HCT116 (cell line): ENCODE results near the gene CASTOR2. TPM values are rescaled to one million over a fixed set of nuclear protein-coding genes. Genes with fewer than 3 reads are reported as not detected.
"Not testable (repeated sequence)": the region's sequence is repeated elsewhere in the genome, so short reads cannot be mapped to it uniquely, and the experiment has no call there.

ENCODE experiments used
- ATAC-seq: fragments of 200-7000 bp; cut with Tn5 transposase; 2 replicates; pipeline ENCODE4 v1.9.1; 2020; ENCODE audit warnings: mild to moderate bottlenecking, moderate library complexity
- BruUV-seq: library from RNA; stranded (reverse); fragments of 400-500 nt; replicated peaks from 2 replicates; lab custom pipeline; 2021; lab: Mats Ljungman, UMichigan
- CTCF ChIA-PET: fragments of 300-600 bp; sonication (Branson Sonifier 250); formaldehyde crosslinking; loops from one replicate; lab custom pipeline; 2021; ENCODE audit warnings: antibody characterized with exemption; lab: Charles Lee
- POLR2A ChIA-PET: fragments of 300-600, 350-600 bp; sonication (Branson Sonifier 250); formaldehyde crosslinking; loops from one replicate; lab custom pipeline; 2021; ENCODE audit warnings: antibody characterized with exemption; lab: Charles Lee
- RAD21 ChIA-PET, 2 experiments: fragments of 300-600 bp; sonication (Branson Sonifier 250); formaldehyde crosslinking; loops; one replicate each; lab custom pipeline; 2023; ENCODE audit warnings: low total read pairs in 2 of 2; ENCODE audit not compliant: uncharacterized antibody in 2 of 2, unreplicated experiment in 2 of 2, low non-redundant PET in 1 of 2; lab: Charles Lee
- DNase-seq: peaks from one replicate; pipeline ENCODE4 v3.0.0-alpha.2; 2010; ENCODE audit warnings: low read depth, low spot score
- H2AFZ ChIP-seq: fragments of 200-600 bp; shearing (Covaris generic), sonication (generic); 2 replicates; pipeline ENCODE4 v1.6.1; 2017; ENCODE audit warnings: low read depth, mixed run types, mixed read lengths, antibody characterized with exemption, low read length; ENCODE audit not compliant: poor library complexity, severe bottlenecking
- H3K27ac ChIP-seq: 2 replicates; pipeline ENCODE4 v1.5.1; 2012; ENCODE audit warnings: low read depth, low read length
- H3K27me3 ChIP-seq: fragments of 200-600 bp; sonication (generic); 2 replicates; pipeline ENCODE4 v1.6.1; 2016; ENCODE audit warnings: mixed run types, low read length, mixed read lengths; ENCODE audit not compliant: insufficient read depth
- H3K36me3 ChIP-seq, 2 experiments: fragments of 200-500 bp in 1 of 2; fragments of 200-600 bp in 1 of 2; sonication (Bioruptor generic) in 1 of 2; sonication (generic) in 1 of 2; 2 replicates each; pipeline versions ENCODE4 v1.5.1 to v1.6.1; 2014 to 2016; ENCODE audit warnings: low read length in 2 of 2, inconsistent platforms in 1 of 2, mixed read lengths in 1 of 2, mixed run types in 1 of 2; ENCODE audit not compliant: insufficient read depth in 2 of 2, control insufficient read depth in 1 of 2
- H3K4me1 ChIP-seq, 2 experiments: fragments of 200-600 bp in 1 of 2; sonication (generic) in 1 of 2; 2 replicates each; pipeline versions ENCODE4 v1.5.1 to v1.6.1; 2012 to 2017; ENCODE audit warnings: low read length in 2 of 2, inconsistent platforms in 1 of 2, mild to moderate bottlenecking in 1 of 2, mixed read lengths in 1 of 2, mixed run types in 1 of 2, moderate library complexity in 1 of 2; ENCODE audit not compliant: insufficient read depth in 2 of 2, control insufficient read depth in 1 of 2
- H3K4me2 ChIP-seq: fragments of 200-600 bp; sonication (generic); 2 replicates; pipeline ENCODE4 v1.6.1; 2017; ENCODE audit warnings: mixed run types, low read length, mixed read lengths
- H3K4me3 ChIP-seq, 2 experiments: fragments of 200-600 bp in 1 of 2; sonication (generic) in 1 of 2; replicated peaks in 1 of 2; 2 replicates each; pipeline ENCODE4 v1.5.1; 2011 to 2016; ENCODE audit warnings: low read length in 2 of 2, control low read depth in 1 of 2, low read depth in 1 of 2, mild to moderate bottlenecking in 1 of 2, mixed read lengths in 1 of 2, mixed run types in 1 of 2
- H3K79me2 ChIP-seq: fragments of 200-600 bp; sonication (generic); 2 replicates; pipeline ENCODE4 v1.6.1; 2017; ENCODE audit warnings: mild to moderate bottlenecking, mixed run types, low read length, moderate library complexity, mixed read lengths; ENCODE audit not compliant: insufficient read depth
- H3K9ac ChIP-seq: fragments of 200-600 bp; sonication (generic); 2 replicates; pipeline ENCODE4 v1.6.1; 2016; ENCODE audit warnings: low read length, mixed read lengths
- H3K9me2 ChIP-seq: fragments of 200-600 bp; sonication (generic), shearing (Covaris generic); 2 replicates; pipeline ENCODE4 v1.6.1; 2017; ENCODE audit warnings: mixed run types, mild to moderate bottlenecking, moderate library complexity; ENCODE audit not compliant: insufficient read depth
- H3K9me3 ChIP-seq, 2 experiments: fragments of 200-500 bp in 1 of 2; fragments of 200-600 bp in 1 of 2; sonication (Bioruptor generic) in 1 of 2; sonication (generic) in 1 of 2; 2 replicates each; pipeline ENCODE4 v1.6.1; 2014 to 2017; ENCODE audit warnings: low read length in 2 of 2, mixed read lengths in 2 of 2, inconsistent platforms in 1 of 2, low read depth in 1 of 2, mild to moderate bottlenecking in 1 of 2, mixed run types in 1 of 2, moderate library complexity in 1 of 2; ENCODE audit not compliant: control insufficient read depth in 1 of 2, insufficient read depth in 1 of 2
- H4K20me1 ChIP-seq: fragments of 200-600 bp; sonication (generic), shearing (Covaris generic); 2 replicates; pipeline ENCODE4 v1.6.1; 2017; ENCODE audit warnings: mixed run types, mild to moderate bottlenecking, moderate library complexity; ENCODE audit not compliant: insufficient read depth
- FOSL1 ChIP-seq: IDR thresholded peaks from 2 replicates; pipeline ENCODE4 v1.6.1; 2012; ENCODE audit warnings: low read depth
- MAX ChIP-seq: IDR thresholded peaks from 2 replicates; pipeline ENCODE4 v1.6.1; 2012
- RAD21 ChIP-seq: IDR thresholded peaks from 2 replicates; pipeline ENCODE4 v1.6.1; 2012; ENCODE audit warnings: low read depth, mild to moderate bottlenecking
- intact Hi-C: fragments of 100-400 bp; cut with micrococcal nuclease; formaldehyde crosslinking; loops from 2 replicates; pipeline ENCODE4 v1.10.0; 2022
- total RNA-seq: library from RNA; stranded (reverse); gene quantifications from one replicate; pipeline ENCODE4 v1.2.1, GENCODE V29; 2021; ENCODE audit not compliant: unreplicated experiment

The CASTOR2 gene
- total RNA-seq, 1 experiment from 2014 or later, result 9.4 TPM

GRCh38 chr7:74996361-74996760 lies 31.9 kb downstream of the CASTOR2 start:
- H3K79me2 ChIP-seq, CTCF ChIA-PET, H3K4me3 ChIP-seq, H3K36me3 ChIP-seq, H3K9ac ChIP-seq, intact Hi-C loops, H2AFZ ChIP-seq, H3K9me2 ChIP-seq, H3K27ac ChIP-seq, H3K9me3 ChIP-seq, H4K20me1 ChIP-seq, ATAC-seq, H3K4me2 ChIP-seq, DNase-seq, RAD21 ChIA-PET, BruUV-seq: not testable (repeated sequence)
- H3K4me1 ChIP-seq, result peaks cover 22 to 43% of the 10 kb centered on the region in 2 experiments
- peaks cover 19% of the 10 kb centered on the region; the same call in 1 of the 2 replicates for H3K27me3 ChIP-seq
- POLR2A ChIA-PET, result interaction anchor here (0.6 to 0.7 kb wide), 2 partner anchors 49 to 1298 kb away, joined by 3 read pairs; no protein-coding TSS in a partner anchor

- H3K9me2 ChIP-seq, POLR2A ChIA-PET, H3K9me3 ChIP-seq, H3K4me2 ChIP-seq, RAD21 ChIA-PET, DNase-seq, ATAC-seq, H2AFZ ChIP-seq, H3K4me3 ChIP-seq, intact Hi-C loops, H3K27ac ChIP-seq, H4K20me1 ChIP-seq, H3K79me2 ChIP-seq, H3K9ac ChIP-seq, BruUV-seq, CTCF ChIA-PET, H3K36me3 ChIP-seq: not testable (repeated sequence)
- Histone ChIP-seq H3K27me3 (peaks cover 11% of the 10 kb centered on the region; the same call in 1 of the 2 replicates), H3K4me1 (peaks cover 29 to 50% of the 10 kb centered on the region in 2 experiments)
These were observed 33.3 kb downstream of the CASTOR2 start for GRCh38 chr7:74997811-74998210.

- BruUV-seq, H3K9me3 ChIP-seq: not testable (repeated sequence)
These were observed 36.9 kb downstream of the CASTOR2 start for GRCh38 chr7:75001356-75001755.

More at GRCh38 chr7:75001356-75001755, 36.9 kb downstream of the CASTOR2 start:
- Histone ChIP-seq H3K4me1 (peaks cover 17 to 26% of the 10 kb centered on the region in 2 experiments), H3K4me2 (peak overlapping the region; percentile 57)
- peak; percentile 29 for DNase-seq
- RAD21 ChIA-PET, H3K27ac ChIP-seq, POLR2A ChIA-PET, intact Hi-C loops, H4K20me1 ChIP-seq, H3K4me3 ChIP-seq, H3K79me2 ChIP-seq, H3K9me2 ChIP-seq, H3K36me3 ChIP-seq, CTCF ChIA-PET, H3K27me3 ChIP-seq, H3K9ac ChIP-seq, H2AFZ ChIP-seq: not testable (repeated sequence)
- ATAC-seq, result peak; percentile 95
- TF ChIP-seq MAX (peak; percentile 73), FOSL1 (peak; percentile 53; the same call in 1 of the 2 replicates), RAD21 (peak; percentile 52)
